DOHH2 (cell line): ENCODE measurements around the gene CLN6.

Experiments used
- EZH2phosphoT487 ChIP-seq: fragments of 200-600 bp; sonication (generic); IDR thresholded peaks from 2 replicates; pipeline ENCODE4 v1.6.1; 2017; ENCODE audit warnings: borderline replicate concordance, mild to moderate bottlenecking, antibody characterized with exemption, low read length, moderate library complexity, mixed read lengths
- TF ChIP-seq, protein P1 (sequence below): fragments of 200-600 bp; sonication (generic); IDR thresholded peaks from one replicate; pipeline ENCODE4 v1.5.1; 2014; ENCODE audit warnings: antibody characterized with exemption, mild to moderate bottlenecking, low read depth, low read length; ENCODE audit not compliant: poor library complexity, severe bottlenecking

DNA sequence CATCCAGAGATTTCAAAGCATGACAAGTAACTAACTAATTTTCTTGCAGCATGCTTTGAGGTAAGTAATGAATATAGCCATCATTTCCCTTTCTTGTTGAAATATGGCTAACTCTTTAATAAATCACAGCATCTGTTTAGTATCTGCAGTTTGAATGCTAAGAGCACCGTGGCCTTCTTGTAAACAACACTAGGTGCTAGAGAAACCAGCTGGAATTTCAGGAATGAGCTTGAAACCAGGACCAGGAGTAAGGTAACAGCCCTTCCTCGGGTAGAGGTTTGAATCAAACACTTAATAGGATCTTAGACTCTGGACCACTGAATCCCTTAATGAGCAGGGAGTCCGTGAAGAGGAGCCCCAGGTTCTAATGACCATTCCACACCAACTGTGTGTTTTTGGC lies 38.0 kb downstream of the CLN6 start:
- TF ChIP-seq, protein P1, sequence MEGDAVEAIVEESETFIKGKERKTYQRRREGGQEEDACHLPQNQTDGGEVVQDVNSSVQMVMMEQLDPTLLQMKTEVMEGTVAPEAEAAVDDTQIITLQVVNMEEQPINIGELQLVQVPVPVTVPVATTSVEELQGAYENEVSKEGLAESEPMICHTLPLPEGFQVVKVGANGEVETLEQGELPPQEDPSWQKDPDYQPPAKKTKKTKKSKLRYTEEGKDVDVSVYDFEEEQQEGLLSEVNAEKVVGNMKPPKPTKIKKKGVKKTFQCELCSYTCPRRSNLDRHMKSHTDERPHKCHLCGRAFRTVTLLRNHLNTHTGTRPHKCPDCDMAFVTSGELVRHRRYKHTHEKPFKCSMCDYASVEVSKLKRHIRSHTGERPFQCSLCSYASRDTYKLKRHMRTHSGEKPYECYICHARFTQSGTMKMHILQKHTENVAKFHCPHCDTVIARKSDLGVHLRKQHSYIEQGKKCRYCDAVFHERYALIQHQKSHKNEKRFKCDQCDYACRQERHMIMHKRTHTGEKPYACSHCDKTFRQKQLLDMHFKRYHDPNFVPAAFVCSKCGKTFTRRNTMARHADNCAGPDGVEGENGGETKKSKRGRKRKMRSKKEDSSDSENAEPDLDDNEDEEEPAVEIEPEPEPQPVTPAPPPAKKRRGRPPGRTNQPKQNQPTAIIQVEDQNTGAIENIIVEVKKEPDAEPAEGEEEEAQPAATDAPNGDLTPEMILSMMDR, result no peak
- TF ChIP-seq EZH2phosphoT487, result no peak
